ENCODE measurements around the gene ERI3.

ERI3 gene

DNA sequence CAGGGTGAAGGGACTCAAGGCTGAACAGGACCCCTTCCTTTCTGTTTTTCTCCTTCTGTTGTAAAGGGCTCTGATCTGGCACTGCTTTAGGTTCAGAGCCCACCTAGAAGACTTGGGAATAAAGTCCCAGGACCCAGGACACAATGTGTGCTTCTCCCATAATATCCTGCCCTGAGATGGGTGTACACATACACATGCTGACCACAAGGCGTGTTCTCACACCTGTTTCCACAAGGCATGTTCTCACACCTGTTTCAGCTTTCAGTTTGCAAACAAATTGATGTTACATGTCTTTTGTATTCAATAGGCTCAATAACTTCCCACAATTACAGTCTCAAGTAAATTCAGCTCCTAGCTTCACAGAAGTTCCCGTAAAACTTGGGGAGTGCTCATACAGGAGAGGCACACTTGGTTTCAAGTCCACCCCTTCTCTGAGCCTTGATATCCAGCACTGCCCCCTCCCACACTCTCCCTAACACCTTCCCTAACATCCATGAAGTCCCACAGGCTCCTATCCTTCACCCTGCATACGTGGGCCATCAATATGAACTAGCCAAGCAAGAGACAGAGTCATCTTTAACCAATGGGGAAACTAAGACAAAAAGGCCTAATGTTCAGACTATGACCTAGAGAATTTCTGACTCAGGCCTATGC, 41.7 kb downstream of the ERI3 start:
- peaks cover 35% of the 10 kb centered on the region for H3K36me3 ChIP-seq (ENCODE audit: control insufficient read depth, low read depth, low read length)
- H3K9me3 ChIP-seq (ENCODE audit: control insufficient read depth, low read depth, low read length): no peaks in the 10 kb centered on the region
- no peaks in the 10 kb centered on the region for H3K27me3 ChIP-seq (ENCODE audit: control insufficient read depth, insufficient read depth, low read length)
- peaks cover 10% of the 10 kb centered on the region for H3K4me1 ChIP-seq (ENCODE audit: control insufficient read depth, low read depth, low read length)
- no peak overlapping the region for H3K4me3 ChIP-seq (ENCODE audit: low read length)
- no peak overlapping the region for H3K27ac ChIP-seq (ENCODE audit: low read length)
- H3K9ac ChIP-seq (ENCODE audit: low read length): no peak overlapping the region

DNA sequence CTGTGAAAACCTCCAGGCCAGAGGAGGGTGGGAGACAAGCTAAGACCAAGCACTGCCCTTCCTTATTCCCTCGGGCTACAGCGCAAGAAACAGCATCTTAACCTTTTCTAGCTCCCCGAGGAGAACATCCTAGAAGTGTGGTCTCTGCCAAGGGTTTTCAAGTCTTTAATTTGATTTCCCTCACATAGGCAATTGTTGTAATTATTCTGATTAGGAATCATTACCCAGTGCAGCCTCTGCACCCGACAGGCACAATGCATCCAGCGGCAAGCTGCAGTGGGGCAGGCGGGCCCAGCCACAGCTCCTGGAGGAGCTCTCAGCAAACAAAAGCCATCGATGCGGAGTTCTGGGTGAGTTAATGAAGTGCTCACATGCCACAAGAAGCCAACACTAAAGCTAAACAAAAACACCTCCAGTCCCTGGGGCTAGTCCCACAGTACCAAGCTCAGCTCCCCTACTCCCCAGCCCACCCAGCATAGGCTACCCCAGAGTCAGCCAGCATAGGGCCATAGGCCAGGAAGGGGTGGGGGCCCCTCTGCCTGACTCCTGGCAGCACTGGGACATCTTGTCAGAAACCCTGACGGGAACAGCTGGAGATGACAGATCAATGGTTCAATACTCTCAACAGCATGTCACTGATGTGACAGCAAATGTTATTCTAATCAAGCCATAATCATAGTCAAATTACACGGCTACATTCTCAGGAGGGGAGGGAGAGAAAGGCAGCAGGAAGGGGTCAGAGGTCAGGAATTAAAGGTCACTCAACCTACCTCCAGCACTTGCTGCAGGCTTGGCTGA, 42.5 kb downstream of the ERI3 start:
- Histone ChIP-seq H3K9me3 (ENCODE audit: control insufficient read depth, low read depth, low read length) (no peaks in the 10 kb centered on the region), H3K36me3 (ENCODE audit: control insufficient read depth, low read depth, low read length) (peaks cover 42% of the 10 kb centered on the region), H3K27ac (ENCODE audit: low read length) (no peak overlapping the region), H3K27me3 (ENCODE audit: control insufficient read depth, insufficient read depth, low read length) (no peaks in the 10 kb centered on the region), H3K4me1 (ENCODE audit: control insufficient read depth, low read depth, low read length) (peaks cover 5% of the 10 kb centered on the region), H3K4me3 (ENCODE audit: low read length) (no peak overlapping the region), H3K9ac (ENCODE audit: low read length) (no peak overlapping the region)

DNA sequence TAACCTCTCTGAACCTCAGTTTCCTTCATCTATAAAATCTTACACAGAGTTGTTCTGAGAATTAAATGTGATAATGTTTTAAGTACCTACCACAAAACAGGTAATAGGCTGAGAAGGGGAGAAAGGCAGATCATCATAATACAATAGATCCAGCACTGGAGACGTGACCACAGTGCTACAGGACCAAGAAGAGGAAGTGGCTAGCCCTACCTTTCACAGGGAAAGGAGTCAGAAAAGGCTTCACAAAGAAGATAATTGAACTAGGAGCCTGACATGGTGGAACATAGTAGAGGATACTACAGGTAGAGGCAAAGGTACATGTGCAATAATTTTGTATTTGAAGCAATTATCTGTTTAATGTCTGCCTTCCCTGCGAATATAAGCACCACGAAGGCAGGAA, 45.1 kb downstream of the ERI3 start:
- no peak overlapping the region for H3K4me3 ChIP-seq (ENCODE audit: low read length)
- H3K27me3 ChIP-seq (ENCODE audit: control insufficient read depth, insufficient read depth, low read length): no peaks in the 10 kb centered on the region
- H3K36me3 ChIP-seq (ENCODE audit: control insufficient read depth, low read depth, low read length): peaks cover 46% of the 10 kb centered on the region
- no peaks in the 10 kb centered on the region for H3K9me3 ChIP-seq (ENCODE audit: control insufficient read depth, low read depth, low read length)
- no peak overlapping the region for H3K9ac ChIP-seq (ENCODE audit: low read length)
- H3K27ac ChIP-seq (ENCODE audit: low read length): no peak overlapping the region
- H3K4me1 ChIP-seq (ENCODE audit: control insufficient read depth, low read depth, low read length): no peaks in the 10 kb centered on the region

DNA sequence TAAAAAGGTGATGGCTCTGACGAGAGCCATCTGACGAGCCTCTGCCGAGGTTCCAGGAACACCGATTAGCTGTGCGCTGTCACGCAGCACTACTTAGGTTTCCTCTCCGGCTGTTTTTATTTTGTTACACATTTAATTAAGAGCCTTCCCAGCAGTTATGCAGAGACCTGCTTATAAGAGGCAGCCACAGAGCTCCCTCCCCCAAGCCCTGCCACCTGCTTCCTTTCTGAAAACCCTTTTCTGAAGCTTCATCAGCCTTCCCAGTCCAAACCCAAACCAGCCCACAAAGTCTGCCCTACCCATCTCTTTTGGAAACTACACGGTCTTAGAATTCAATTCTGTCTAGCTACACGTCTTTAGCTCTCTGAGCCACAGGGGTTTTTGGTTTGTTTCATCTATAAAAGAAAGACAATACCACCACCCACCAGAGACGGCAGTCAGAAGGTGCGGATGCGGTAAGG, 49.1 kb downstream of the ERI3 start:
- H3K36me3 ChIP-seq (ENCODE audit: control insufficient read depth, low read depth, low read length): peaks cover 63% of the 10 kb centered on the region

DNA sequence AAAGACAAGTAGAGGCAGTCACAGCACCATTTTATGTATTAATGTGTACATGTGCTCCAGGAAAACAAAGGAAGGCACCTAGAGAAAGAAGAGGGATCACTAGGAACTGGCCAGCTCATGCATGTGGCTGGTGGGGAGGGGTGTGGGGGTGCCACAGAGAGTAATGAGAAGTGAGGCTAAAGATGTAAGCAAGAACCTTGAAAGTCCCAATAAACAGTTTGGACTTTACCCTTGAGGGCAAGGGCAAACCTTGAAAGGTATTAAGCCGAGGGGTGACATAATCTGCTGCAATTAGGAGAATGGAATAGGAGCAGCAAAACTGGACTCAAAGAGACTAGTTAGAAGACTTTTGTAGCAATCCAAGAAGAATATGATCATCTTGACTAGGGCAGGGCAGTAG, 51.5 kb downstream of the ERI3 start:
- Histone ChIP-seq H3K9ac (ENCODE audit: low read length) (no peak overlapping the region), H3K4me1 (ENCODE audit: control insufficient read depth, low read depth, low read length) (no peaks in the 10 kb centered on the region), H3K27ac (ENCODE audit: low read length) (no peak overlapping the region), H3K36me3 (ENCODE audit: control insufficient read depth, low read depth, low read length) (peaks cover 47% of the 10 kb centered on the region), H3K9me3 (ENCODE audit: control insufficient read depth, low read depth, low read length) (no peaks in the 10 kb centered on the region), H3K27me3 (ENCODE audit: control insufficient read depth, insufficient read depth, low read length) (no peaks in the 10 kb centered on the region), H3K4me3 (ENCODE audit: low read length) (no peak overlapping the region)

More for the DNA sequence above, 49.1 kb downstream of the ERI3 start:
- no peak overlapping the region for H3K4me3 ChIP-seq (ENCODE audit: low read length)
- no peak overlapping the region for H3K9ac ChIP-seq (ENCODE audit: low read length)
- no peaks in the 10 kb centered on the region for H3K4me1 ChIP-seq (ENCODE audit: control insufficient read depth, low read depth, low read length)
- no peaks in the 10 kb centered on the region for H3K27me3 ChIP-seq (ENCODE audit: control insufficient read depth, insufficient read depth, low read length)
- H3K27ac ChIP-seq (ENCODE audit: low read length): no peak overlapping the region
- no peaks in the 10 kb centered on the region for H3K9me3 ChIP-seq (ENCODE audit: control insufficient read depth, low read depth, low read length)

DNA sequence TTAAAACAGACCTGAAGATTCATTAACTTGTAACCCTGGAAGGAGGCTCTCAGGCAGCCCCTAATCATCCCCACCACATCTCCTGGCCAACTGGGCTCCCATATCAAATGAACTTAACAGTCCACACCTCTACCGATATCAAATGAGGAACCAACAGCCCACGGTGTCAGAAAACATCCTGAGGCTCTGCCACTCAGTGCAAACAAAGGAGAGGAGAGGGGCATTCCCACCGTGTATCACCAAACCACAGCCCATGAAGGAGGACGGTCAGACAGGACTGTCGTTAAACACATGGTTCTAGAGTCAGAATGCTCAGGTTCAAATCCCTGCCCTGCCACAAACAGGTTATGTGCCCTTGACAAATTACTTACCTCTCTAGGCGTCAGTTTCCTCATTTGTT, 52.5 kb downstream of the ERI3 start:
- H3K36me3 ChIP-seq (ENCODE audit: control insufficient read depth, low read depth, low read length): peaks cover 44% of the 10 kb centered on the region
- H3K27ac ChIP-seq (ENCODE audit: low read length): no peak overlapping the region
- H3K9ac ChIP-seq (ENCODE audit: low read length): no peak overlapping the region
- H3K4me3 ChIP-seq (ENCODE audit: low read length): no peak overlapping the region
- no peaks in the 10 kb centered on the region for H3K9me3 ChIP-seq (ENCODE audit: control insufficient read depth, low read depth, low read length)
- H3K27me3 ChIP-seq (ENCODE audit: control insufficient read depth, insufficient read depth, low read length): no peaks in the 10 kb centered on the region
- no peaks in the 10 kb centered on the region for H3K4me1 ChIP-seq (ENCODE audit: control insufficient read depth, low read depth, low read length)

DNA sequence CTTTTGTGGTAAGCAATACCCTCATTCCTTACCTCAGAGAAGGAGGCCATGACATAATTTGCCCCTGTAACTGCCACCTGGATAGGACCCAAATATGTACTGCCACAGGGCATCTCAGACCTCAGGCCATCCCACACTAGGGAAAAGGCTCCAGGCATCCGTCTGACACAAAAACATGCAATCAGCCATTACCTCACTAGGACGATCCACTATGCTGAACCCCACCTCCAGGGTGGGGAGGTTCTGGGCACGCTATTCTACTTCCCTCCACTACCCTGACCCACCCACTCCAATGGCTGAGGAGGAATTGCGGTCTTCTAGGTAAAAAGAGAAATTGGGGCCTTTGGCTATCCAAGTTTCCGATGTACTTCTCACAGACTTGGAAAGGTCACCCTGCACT, 53.6 kb downstream of the ERI3 start:
- peaks cover 39% of the 10 kb centered on the region for H3K36me3 ChIP-seq (ENCODE audit: control insufficient read depth, low read depth, low read length)
- no peak overlapping the region for H3K4me3 ChIP-seq (ENCODE audit: low read length)
- no peak overlapping the region for H3K9ac ChIP-seq (ENCODE audit: low read length)
- H3K27me3 ChIP-seq (ENCODE audit: control insufficient read depth, insufficient read depth, low read length): no peaks in the 10 kb centered on the region
- H3K27ac ChIP-seq (ENCODE audit: low read length): no peak overlapping the region
- no peaks in the 10 kb centered on the region for H3K9me3 ChIP-seq (ENCODE audit: control insufficient read depth, low read depth, low read length)
- no peaks in the 10 kb centered on the region for H3K4me1 ChIP-seq (ENCODE audit: control insufficient read depth, low read depth, low read length)

DNA sequence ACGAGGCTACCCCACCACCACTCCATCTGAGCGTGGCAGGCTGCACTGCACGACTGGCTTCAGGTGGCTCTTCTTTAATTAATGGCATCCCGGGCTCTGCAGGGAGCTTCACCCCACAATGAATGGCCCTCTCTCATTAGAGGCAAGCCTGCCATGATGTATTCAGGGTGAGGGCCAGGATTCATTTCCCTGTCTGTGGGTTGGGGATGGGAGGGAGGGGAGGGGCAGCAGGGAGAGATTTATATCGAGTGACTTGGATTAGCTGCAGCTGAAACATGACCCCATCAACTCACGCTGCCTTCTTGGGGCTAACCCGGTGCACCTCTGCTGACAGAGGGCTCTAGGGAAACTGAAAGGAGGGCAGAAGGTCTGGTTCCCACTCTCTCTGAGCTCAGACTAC, 54.2 kb downstream of the ERI3 start:
- no peaks in the 10 kb centered on the region for H3K4me1 ChIP-seq (ENCODE audit: control insufficient read depth, low read depth, low read length)
- no peak overlapping the region for H3K27ac ChIP-seq (ENCODE audit: low read length)
- H3K9me3 ChIP-seq (ENCODE audit: control insufficient read depth, low read depth, low read length): no peaks in the 10 kb centered on the region
- H3K36me3 ChIP-seq (ENCODE audit: control insufficient read depth, low read depth, low read length): peaks cover 38% of the 10 kb centered on the region
- no peak overlapping the region for H3K4me3 ChIP-seq (ENCODE audit: low read length)
- H3K9ac ChIP-seq (ENCODE audit: low read length): no peak overlapping the region
- H3K27me3 ChIP-seq (ENCODE audit: control insufficient read depth, insufficient read depth, low read length): no peaks in the 10 kb centered on the region

DNA sequence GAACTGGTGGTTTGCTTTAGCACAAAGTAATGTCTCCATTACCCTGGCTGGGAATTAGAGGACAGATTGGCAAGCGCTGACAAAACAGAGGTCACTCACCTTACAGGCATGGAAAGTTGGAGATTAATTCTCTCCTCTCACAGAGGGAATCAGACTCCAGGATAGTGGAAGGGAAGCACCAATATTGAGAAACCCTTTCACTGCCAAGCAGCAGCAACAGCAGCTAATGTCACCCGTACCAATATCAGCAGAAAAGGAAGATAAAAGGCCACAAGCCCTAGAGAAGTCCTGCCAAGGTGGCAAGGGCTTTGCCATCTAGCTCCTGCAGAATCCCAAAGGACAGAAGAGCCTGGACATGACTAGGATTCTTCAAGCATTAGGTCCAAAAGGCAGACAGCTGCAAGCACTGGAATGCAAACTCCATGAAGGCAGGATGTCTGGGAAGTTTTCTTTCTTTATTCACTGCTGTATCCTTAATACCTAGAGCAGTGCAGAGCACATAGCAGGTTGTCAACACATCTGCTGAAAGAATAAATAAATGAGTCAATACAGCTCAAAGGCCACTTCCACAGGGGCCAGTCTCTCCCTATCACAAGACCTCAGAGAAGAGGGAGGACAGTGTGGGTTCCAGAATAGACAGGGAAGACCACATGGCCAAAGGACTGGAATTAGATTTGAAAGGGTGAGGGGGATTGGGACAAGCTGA, 57.2 kb downstream of the ERI3 start:
- H3K27me3 ChIP-seq (ENCODE audit: control insufficient read depth, insufficient read depth, low read length): no peaks in the 10 kb centered on the region
- H3K9ac ChIP-seq (ENCODE audit: low read length): no peak overlapping the region
- peaks cover 20% of the 10 kb centered on the region for H3K36me3 ChIP-seq (ENCODE audit: control insufficient read depth, low read depth, low read length)
- no peak overlapping the region for H3K4me3 ChIP-seq (ENCODE audit: low read length)
- no peaks in the 10 kb centered on the region for H3K4me1 ChIP-seq (ENCODE audit: control insufficient read depth, low read depth, low read length)
- H3K27ac ChIP-seq (ENCODE audit: low read length): no peak overlapping the region
- no peaks in the 10 kb centered on the region for H3K9me3 ChIP-seq (ENCODE audit: control insufficient read depth, low read depth, low read length)

DNA sequence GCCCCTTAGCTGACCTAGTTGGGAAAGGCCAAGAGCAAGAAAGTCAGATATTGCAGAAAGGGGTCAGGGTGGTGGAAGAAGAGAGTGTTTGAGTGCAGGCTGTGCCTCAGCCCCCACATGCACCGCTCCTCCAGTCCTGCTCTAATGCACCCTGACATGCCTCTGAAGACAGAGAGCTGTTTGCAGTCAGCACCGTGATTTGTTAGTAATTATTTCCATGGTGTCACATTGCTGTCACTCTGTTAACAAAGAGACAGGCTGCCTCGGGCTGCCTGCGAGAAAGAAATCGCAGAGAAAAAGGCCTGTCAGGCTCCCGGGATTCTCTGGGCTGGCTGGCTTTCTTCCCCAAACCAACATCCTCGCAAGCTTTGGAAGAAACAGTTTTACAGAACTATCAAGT, 58.3 kb downstream of the ERI3 start:
- H3K4me1 ChIP-seq (ENCODE audit: control insufficient read depth, low read depth, low read length): no peaks in the 10 kb centered on the region
- no peaks in the 10 kb centered on the region for H3K9me3 ChIP-seq (ENCODE audit: control insufficient read depth, low read depth, low read length)
- H3K27me3 ChIP-seq (ENCODE audit: control insufficient read depth, insufficient read depth, low read length): no peaks in the 10 kb centered on the region
- H3K27ac ChIP-seq (ENCODE audit: low read length): no peak overlapping the region
- H3K4me3 ChIP-seq (ENCODE audit: low read length): no peak overlapping the region
- no peak overlapping the region for H3K9ac ChIP-seq (ENCODE audit: low read length)
- H3K36me3 ChIP-seq (ENCODE audit: control insufficient read depth, low read depth, low read length): peaks cover 17% of the 10 kb centered on the region

DNA sequence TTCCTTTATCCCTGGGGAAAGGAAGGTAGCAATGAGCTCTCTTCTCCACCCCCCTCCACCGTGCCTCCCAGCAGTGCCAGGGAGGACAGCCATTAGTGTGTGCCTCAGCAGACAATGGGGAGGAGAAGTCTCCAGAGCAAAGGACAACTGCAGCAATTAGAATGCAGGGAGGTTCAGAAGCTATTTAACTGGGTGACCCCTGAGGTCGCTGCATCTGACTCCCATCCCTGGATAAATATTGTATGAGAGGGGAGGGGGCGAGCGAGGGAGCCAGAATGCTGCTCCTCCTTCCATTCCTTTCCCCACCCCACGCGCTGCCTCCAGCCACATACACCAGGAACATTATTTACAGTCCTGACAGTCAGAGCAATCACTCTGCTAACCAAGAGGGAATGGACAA, 59.0 kb downstream of the ERI3 start:
- H3K4me1 ChIP-seq (ENCODE audit: control insufficient read depth, low read depth, low read length): no peaks in the 10 kb centered on the region
- no peaks in the 10 kb centered on the region for H3K27me3 ChIP-seq (ENCODE audit: control insufficient read depth, insufficient read depth, low read length)
- H3K36me3 ChIP-seq (ENCODE audit: control insufficient read depth, low read depth, low read length): peaks cover 17% of the 10 kb centered on the region
- no peak overlapping the region for H3K4me3 ChIP-seq (ENCODE audit: low read length)
- H3K27ac ChIP-seq (ENCODE audit: low read length): no peak overlapping the region
- H3K9me3 ChIP-seq (ENCODE audit: control insufficient read depth, low read depth, low read length): no peaks in the 10 kb centered on the region
- H3K9ac ChIP-seq (ENCODE audit: low read length): no peak overlapping the region
